HepG2 (cell line): ENCODE measurements around the gene LRRC73. TPM values are rescaled to one million over a fixed set of nuclear protein-coding genes. Genes with fewer than 3 reads are reported as not detected.
A peak's percentile ranks its signal among the peaks of the same experiment; 100 is the strongest.

Source experiments
- ERF ChIP-seq: IDR thresholded peaks from 2 replicates; pipeline ENCODE4 v1.6.1; 2018; ENCODE audit warnings: missing biosample characterization, missing genetic modification reagents
- KDM1A ChIP-seq: IDR thresholded peaks from 2 replicates; pipeline ENCODE4 v1.6.1; 2016; ENCODE audit warnings: missing compliant biosample characterization
- SALL2 ChIP-seq: sonication (generic); formaldehyde crosslinking; IDR thresholded peaks from 2 replicates; pipeline ENCODE4 v1.8.1; 2023; ENCODE audit warnings: mild to moderate bottlenecking, missing genetic modification reagents, inconsistent platforms
- XBP1 ChIP-seq: sonication (generic); formaldehyde crosslinking; IDR thresholded peaks from 2 replicates; pipeline ENCODE4 v1.5.0; 2020; ENCODE audit warnings: missing genetic modification reagents
- ZNF432 ChIP-seq: sonication (generic); formaldehyde crosslinking; IDR thresholded peaks from 2 replicates; pipeline ENCODE4 v1.5.0; 2020; ENCODE audit warnings: missing genetic modification reagents, mild to moderate bottlenecking, borderline replicate concordance
- ZNF747 ChIP-seq: sonication (generic); formaldehyde crosslinking; IDR thresholded peaks from 2 replicates; pipeline ENCODE4 v1.8.1; 2023; ENCODE audit warnings: missing genetic modification reagents, mild to moderate bottlenecking, borderline replicate concordance
- ZNF75D ChIP-seq: sonication (generic); formaldehyde crosslinking; IDR thresholded peaks from 2 replicates; pipeline ENCODE4 v1.8.1; 2023; ENCODE audit warnings: missing genetic modification reagents, mild to moderate bottlenecking, borderline replicate concordance
- polyA plus RNA-seq, 8 experiments: library from polyadenylated mRNA; depleted of rRNA in 3 of 8; stranded (reverse) in 7 of 8; unstranded in 1 of 8; fragments of >200 nt; fragmentation: Illumina TruSeq in 4 of 8; extraction: Trizol in 4 of 8; gene quantifications; 2 replicates each; pipeline versions ENCODE4 v1.2.1 to v1.2.3, GENCODE V29; 2011 to 2016; ENCODE audit warnings: low read depth in 4 of 8, missing spikeins in 1 of 8, mixed read lengths in 1 of 8; ENCODE audit not compliant: insufficient read depth in 1 of 8
- total RNA-seq, 5 experiments: library from RNA; depleted of rRNA; stranded (reverse); fragments of >200 nt; fragmentation: Illumina TruSeq; extraction: Trizol; gene quantifications; 2 replicates each; pipeline ENCODE4 v1.2.3, GENCODE V29; 2016; ENCODE audit warnings: low read depth in 1 of 5
- TF ChIP-seq, protein P1 (sequence below): IDR thresholded peaks from 2 replicates; pipeline ENCODE4 v1.6.1; 2016
- TF ChIP-seq, protein P2 (sequence below): IDR thresholded peaks from 2 replicates; pipeline ENCODE4 v1.4.0; 2020; ENCODE audit warnings: mild to moderate bottlenecking, missing genetic modification reagents
- TF ChIP-seq, protein P3 (sequence below): sonication (generic); formaldehyde crosslinking; conservative IDR thresholded peaks from 2 replicates; pipeline ENCODE4 v1.4.0; 2020; ENCODE audit warnings: missing genetic modification reagents
- TF ChIP-seq, protein P4 (sequence below): sonication (generic); formaldehyde crosslinking; IDR thresholded peaks from 2 replicates; pipeline ENCODE4 v1.4.0; 2020; ENCODE audit warnings: missing genetic modification reagents
- TF ChIP-seq, protein P5 (sequence below): sonication (generic); formaldehyde crosslinking; IDR thresholded peaks from 2 replicates; pipeline ENCODE4 v1.4.0; 2020; ENCODE audit warnings: mild to moderate bottlenecking, missing genetic modification reagents, borderline replicate concordance

LRRC73 gene
- total and polyA plus RNA-seq, 2 of the 13 experiments (the other 11 are each of a cell fraction or from before 2014, with no cell fraction given): 0.11 to 0.12 TPM

DNA sequence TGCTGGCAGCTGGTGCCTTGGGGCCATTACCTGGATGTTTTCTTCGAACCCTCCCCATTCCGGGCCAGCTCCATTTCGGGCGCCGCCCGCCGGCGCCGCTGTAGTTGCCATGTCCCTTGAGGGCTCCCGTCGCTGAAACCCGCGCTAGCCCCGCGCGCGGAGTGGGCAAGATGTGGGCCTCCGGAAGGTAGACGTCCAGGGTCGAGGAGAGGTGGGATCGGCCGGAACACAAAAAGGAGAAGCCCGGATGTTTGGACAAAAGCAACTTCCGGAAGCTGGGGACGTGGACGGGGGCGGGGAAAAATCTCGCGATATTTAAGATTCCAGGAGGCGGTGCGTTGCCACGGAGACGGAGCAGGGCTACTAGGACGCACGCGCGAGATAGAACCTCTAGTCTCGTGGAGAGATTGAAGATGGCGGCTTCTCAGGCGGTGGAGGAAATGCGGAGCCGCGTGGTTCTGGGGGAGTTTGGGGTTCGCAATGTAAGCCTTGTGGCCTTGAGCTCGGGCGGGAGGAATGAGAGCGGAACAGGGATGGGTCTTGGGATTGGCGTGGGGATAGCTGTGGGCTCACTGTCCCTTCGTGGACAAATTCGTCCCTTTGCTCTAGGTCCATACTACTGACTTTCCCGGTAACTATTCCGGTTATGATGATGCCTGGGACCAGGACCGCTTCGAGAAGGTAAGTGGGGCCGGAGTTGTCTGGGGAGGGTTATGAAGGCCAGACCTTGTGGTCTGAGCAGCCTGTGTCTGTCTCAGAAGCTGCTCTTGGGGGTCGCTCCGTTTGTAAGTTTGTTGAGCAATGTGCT is 6.8 kb upstream of the LRRC73 start, which contains the start of the genes POLR1C and YIPF3 (continued):
- TF ChIP-seq, protein P1, sequence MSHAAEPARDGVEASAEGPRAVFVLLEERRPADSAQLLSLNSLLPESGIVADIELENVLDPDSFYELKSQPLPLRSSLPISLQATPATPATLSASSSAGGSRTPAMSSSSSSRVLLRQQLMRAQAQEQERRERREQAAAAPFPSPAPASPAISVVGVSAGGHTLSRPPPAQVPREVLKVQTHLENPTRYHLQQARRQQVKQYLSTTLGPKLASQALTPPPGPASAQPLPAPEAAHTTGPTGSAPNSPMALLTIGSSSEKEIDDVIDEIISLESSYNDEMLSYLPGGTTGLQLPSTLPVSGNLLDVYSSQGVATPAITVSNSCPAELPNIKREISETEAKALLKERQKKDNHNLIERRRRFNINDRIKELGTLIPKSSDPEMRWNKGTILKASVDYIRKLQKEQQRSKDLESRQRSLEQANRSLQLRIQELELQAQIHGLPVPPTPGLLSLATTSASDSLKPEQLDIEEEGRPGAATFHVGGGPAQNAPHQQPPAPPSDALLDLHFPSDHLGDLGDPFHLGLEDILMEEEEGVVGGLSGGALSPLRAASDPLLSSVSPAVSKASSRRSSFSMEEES (CRISPR knock-in tag): peak; percentile 42
- TF ChIP-seq KDM1A (CRISPR knock-in tag) (no peak), ZNF432 (CRISPR knock-in tag) (no peak), ZNF75D (CRISPR knock-in tag) (no peak), ERF (peak; percentile 90), ZNF747 (CRISPR knock-in tag) (peak; percentile 72), XBP1 (no peak), SALL2 (CRISPR knock-in tag) (peak; percentile 90)
- TF ChIP-seq, protein P2, sequence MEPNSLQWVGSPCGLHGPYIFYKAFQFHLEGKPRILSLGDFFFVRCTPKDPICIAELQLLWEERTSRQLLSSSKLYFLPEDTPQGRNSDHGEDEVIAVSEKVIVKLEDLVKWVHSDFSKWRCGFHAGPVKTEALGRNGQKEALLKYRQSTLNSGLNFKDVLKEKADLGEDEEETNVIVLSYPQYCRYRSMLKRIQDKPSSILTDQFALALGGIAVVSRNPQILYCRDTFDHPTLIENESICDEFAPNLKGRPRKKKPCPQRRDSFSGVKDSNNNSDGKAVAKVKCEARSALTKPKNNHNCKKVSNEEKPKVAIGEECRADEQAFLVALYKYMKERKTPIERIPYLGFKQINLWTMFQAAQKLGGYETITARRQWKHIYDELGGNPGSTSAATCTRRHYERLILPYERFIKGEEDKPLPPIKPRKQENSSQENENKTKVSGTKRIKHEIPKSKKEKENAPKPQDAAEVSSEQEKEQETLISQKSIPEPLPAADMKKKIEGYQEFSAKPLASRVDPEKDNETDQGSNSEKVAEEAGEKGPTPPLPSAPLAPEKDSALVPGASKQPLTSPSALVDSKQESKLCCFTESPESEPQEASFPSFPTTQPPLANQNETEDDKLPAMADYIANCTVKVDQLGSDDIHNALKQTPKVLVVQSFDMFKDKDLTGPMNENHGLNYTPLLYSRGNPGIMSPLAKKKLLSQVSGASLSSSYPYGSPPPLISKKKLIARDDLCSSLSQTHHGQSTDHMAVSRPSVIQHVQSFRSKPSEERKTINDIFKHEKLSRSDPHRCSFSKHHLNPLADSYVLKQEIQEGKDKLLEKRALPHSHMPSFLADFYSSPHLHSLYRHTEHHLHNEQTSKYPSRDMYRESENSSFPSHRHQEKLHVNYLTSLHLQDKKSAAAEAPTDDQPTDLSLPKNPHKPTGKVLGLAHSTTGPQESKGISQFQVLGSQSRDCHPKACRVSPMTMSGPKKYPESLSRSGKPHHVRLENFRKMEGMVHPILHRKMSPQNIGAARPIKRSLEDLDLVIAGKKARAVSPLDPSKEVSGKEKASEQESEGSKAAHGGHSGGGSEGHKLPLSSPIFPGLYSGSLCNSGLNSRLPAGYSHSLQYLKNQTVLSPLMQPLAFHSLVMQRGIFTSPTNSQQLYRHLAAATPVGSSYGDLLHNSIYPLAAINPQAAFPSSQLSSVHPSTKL (CRISPR knock-in tag): peak; percentile 57; the same call in 1 of the 2 replicates
- TF ChIP-seq, protein P3, sequence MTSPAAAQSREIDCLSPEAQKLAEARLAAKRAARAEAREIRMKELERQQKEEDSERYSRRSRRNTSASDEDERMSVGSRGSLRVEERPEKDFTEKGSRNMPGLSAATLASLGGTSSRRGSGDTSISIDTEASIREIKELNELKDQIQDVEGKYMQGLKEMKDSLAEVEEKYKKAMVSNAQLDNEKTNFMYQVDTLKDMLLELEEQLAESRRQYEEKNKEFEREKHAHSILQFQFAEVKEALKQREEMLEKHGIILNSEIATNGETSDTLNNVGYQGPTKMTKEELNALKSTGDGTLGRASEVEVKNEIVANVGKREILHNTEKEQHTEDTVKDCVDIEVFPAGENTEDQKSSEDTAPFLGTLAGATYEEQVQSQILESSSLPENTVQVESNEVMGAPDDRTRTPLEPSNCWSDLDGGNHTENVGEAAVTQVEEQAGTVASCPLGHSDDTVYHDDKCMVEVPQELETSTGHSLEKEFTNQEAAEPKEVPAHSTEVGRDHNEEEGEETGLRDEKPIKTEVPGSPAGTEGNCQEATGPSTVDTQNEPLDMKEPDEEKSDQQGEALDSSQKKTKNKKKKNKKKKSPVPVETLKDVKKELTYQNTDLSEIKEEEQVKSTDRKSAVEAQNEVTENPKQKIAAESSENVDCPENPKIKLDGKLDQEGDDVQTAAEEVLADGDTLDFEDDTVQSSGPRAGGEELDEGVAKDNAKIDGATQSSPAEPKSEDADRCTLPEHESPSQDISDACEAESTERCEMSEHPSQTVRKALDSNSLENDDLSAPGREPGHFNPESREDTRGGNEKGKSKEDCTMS (CRISPR knock-in tag): no peak
- TF ChIP-seq, protein P4, sequence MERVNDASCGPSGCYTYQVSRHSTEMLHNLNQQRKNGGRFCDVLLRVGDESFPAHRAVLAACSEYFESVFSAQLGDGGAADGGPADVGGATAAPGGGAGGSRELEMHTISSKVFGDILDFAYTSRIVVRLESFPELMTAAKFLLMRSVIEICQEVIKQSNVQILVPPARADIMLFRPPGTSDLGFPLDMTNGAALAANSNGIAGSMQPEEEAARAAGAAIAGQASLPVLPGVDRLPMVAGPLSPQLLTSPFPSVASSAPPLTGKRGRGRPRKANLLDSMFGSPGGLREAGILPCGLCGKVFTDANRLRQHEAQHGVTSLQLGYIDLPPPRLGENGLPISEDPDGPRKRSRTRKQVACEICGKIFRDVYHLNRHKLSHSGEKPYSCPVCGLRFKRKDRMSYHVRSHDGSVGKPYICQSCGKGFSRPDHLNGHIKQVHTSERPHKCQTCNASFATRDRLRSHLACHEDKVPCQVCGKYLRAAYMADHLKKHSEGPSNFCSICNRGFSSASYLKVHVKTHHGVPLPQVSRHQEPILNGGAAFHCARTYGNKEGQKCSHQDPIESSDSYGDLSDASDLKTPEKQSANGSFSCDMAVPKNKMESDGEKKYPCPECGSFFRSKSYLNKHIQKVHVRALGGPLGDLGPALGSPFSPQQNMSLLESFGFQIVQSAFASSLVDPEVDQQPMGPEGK (CRISPR knock-in tag): peak; percentile 42; the same call in 1 of the 2 replicates
- TF ChIP-seq, protein P5, sequence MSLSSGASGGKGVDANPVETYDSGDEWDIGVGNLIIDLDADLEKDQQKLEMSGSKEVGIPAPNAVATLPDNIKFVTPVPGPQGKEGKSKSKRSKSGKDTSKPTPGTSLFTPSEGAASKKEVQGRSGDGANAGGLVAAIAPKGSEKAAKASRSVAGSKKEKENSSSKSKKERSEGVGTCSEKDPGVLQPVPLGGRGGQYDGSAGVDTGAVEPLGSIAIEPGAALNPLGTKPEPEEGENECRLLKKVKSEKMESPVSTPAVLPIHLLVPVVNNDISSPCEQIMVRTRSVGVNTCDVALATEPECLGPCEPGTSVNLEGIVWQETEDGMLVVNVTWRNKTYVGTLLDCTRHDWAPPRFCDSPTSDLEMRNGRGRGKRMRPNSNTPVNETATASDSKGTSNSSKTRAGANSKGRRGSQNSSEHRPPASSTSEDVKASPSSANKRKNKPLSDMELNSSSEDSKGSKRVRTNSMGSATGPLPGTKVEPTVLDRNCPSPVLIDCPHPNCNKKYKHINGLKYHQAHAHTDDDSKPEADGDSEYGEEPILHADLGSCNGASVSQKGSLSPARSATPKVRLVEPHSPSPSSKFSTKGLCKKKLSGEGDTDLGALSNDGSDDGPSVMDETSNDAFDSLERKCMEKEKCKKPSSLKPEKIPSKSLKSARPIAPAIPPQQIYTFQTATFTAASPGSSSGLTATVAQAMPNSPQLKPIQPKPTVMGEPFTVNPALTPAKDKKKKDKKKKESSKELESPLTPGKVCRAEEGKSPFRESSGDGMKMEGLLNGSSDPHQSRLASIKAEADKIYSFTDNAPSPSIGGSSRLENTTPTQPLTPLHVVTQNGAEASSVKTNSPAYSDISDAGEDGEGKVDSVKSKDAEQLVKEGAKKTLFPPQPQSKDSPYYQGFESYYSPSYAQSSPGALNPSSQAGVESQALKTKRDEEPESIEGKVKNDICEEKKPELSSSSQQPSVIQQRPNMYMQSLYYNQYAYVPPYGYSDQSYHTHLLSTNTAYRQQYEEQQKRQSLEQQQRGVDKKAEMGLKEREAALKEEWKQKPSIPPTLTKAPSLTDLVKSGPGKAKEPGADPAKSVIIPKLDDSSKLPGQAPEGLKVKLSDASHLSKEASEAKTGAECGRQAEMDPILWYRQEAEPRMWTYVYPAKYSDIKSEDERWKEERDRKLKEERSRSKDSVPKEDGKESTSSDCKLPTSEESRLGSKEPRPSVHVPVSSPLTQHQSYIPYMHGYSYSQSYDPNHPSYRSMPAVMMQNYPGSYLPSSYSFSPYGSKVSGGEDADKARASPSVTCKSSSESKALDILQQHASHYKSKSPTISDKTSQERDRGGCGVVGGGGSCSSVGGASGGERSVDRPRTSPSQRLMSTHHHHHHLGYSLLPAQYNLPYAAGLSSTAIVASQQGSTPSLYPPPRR (CRISPR knock-in tag): 0 out of 2 replicates have a peak, but pooled peaks have one; percentile 22
